Measurements from ENCODE around the gene WSCD2.

DNA sequence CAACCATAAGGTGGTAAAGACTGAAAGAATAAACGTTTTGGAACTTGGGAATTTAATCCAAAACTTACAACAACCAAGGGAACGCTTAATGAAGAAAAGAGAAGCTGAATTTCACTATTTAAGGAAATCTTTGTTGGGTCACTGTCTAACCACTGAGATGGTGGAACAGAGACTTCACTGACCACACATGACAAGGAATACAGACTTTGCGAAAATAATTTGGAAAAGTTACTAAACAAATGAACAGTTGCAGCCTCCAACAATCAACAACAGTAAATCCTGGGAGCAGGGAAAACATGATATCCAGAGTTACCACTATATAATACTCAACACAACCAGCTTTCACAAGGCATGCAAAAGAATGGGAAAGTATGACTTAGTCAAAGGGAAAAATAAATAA, 131.0 kb downstream of the WSCD2 start:
- TF ChIP-seq POLR2A (IDR thresholded peaks at IDR 0.05): no peak
- TF ChIP-seq EP300 (IDR thresholded peaks at IDR 0.05): no peak
